Transverse colon (tissue), 4 donors: ENCODE results near the gene IL6R. TPM values are rescaled to one million over a fixed set of nuclear protein-coding genes. Genes with fewer than 3 reads are reported as not detected.
A peak's percentile ranks its signal among the peaks of the same experiment; 100 is the strongest.

ENCODE experiments used
- DNase-seq: peaks from one replicate; pipeline ENCODE4 v3.0.0-alpha.2; 2019
- H3K27ac ChIP-seq, 4 donors: fragments of 200-600 bp; sonication (generic); 2 replicates each; pipeline ENCODE4 v1.5.1; 2016 to 2018; ENCODE audit warnings: inconsistent platforms in 4 of 4
- H3K27me3 ChIP-seq: fragments of 200-600 bp; sonication (generic); 2 replicates; pipeline ENCODE4 v1.5.1; 2017; ENCODE audit warnings: inconsistent platforms
- H3K36me3 ChIP-seq, 4 donors: fragments of 200-600 bp; sonication (generic); 2 replicates each; pipeline ENCODE4 v1.5.1; 2017 to 2019; ENCODE audit warnings: inconsistent platforms in 4 of 4
- H3K4me1 ChIP-seq, 4 donors: fragments of 200-600 bp; sonication (generic); 2 replicates each; pipeline ENCODE4 v1.5.1; 2017 to 2020; ENCODE audit warnings: inconsistent platforms in 4 of 4
- H3K4me3 ChIP-seq, 4 donors: fragments of 200-600 bp; sonication (generic); 1 replicate in 1 of 4; 2 replicates in 3 of 4; pipeline versions ENCODE4 v1.5.1 to v1.6.1; 2017 to 2019; ENCODE audit warnings: inconsistent platforms in 4 of 4
- H3K9me3 ChIP-seq, 2 donors: fragments of 200-600 bp; sonication (generic); 2 replicates each; pipeline ENCODE4 v1.5.1; 2017 to 2019; ENCODE audit warnings: inconsistent platforms in 2 of 2
- CTCF ChIP-seq, 5 experiments: fragments of 200-600 bp in 3 of 5; fragments of 450-650 bp in 2 of 5; sonication (generic) in 3 of 5; IDR thresholded peaks; 1 replicate in 2 of 5; 2 replicates in 3 of 5; pipeline ENCODE4 v1.5.1; 2016 to 2017; ENCODE audit warnings: antibody characterized with exemption in 5 of 5, inconsistent platforms in 3 of 5, mild to moderate bottlenecking in 2 of 5, moderate library complexity in 1 of 5
- EP300 ChIP-seq: sonication (generic); formaldehyde crosslinking; IDR thresholded peaks from one replicate; pipeline ENCODE4 v1.6.1; 2017; ENCODE audit warnings: antibody characterized with exemption, low read depth
- POLR2A ChIP-seq: fragments of 450-650 bp; IDR thresholded peaks from one replicate; pipeline ENCODE4 v1.6.1; 2016; ENCODE audit warnings: antibody characterized with exemption, mild to moderate bottlenecking, moderate library complexity
- POLR2AphosphoS5 ChIP-seq, 3 donors: sonication (generic); formaldehyde crosslinking; IDR thresholded peaks; one replicate each; pipeline ENCODE4 v1.6.1; 2016; ENCODE audit warnings: antibody characterized with exemption in 3 of 3
- WGBS, 2 donors: methylation state at CpG; one replicate each; pipeline ENCODE4 v1.1.5; 2018; ENCODE audit warnings: low coverage in 1 of 2; 5-methylcytosine and 5-hydroxymethylcytosine counted together
- in situ Hi-C, 4 donors: fragments of 200-750 bp; cut with MboI; loops; one replicate each; pipeline versions ENCODE4 v1.15.0 to v1.15.1; 2017; ENCODE audit warnings: low sequenced_read_pairs in 3 of 4, low pct_ligation_motif_present in 1 of 4, low pct_unique_long_range_greater_than_20kb in 1 of 4
- intact Hi-C: fragments of 100-400 bp; cut with DNase I; formaldehyde crosslinking; loops from one replicate; pipeline ENCODE4 v1.15.1; 2023; ENCODE audit warnings: low total_unique reads
- total RNA-seq, 4 donors: library from RNA; depleted of rRNA; stranded (reverse); fragments of >200 nt; gene quantifications; one replicate each; pipeline ENCODE4 v1.1.0, GENCODE V29; 2016

Gene IL6R
- total RNA-seq, 4 donors from 2014 or later: 10.7 to 107 (median 77.3) TPM

GRCh38 chr1:154448331-154448811 is 43.2 kb downstream of the IL6R start:
- peaks cover 0 to 48% (median 14%) of the 10 kb centered on the region in 4 donors for H3K36me3 ChIP-seq
- 80 to 82% methylated on average over 1 to 7 of the region's 7 CpGs for WGBS, 2 donors
- no peaks in the 10 kb centered on the region for H3K9me3 ChIP-seq
- peaks cover 0 to 27% (median 8%) of the 10 kb centered on the region in 4 donors for H3K4me1 ChIP-seq
- H3K4me3 ChIP-seq: no peak overlapping the region
- in situ Hi-C loops: no loop called here
- TF ChIP-seq POLR2A (no peak), EP300 (no peak), CTCF (IDR thresholded peaks at IDR 0.05) (no peak), POLR2AphosphoS5 (IDR thresholded peaks at IDR 0.05) (no peak)
- intact Hi-C loops: no loop called here
- no peak for DNase-seq
- no peak overlapping the region for H3K27ac ChIP-seq
- no peaks in the 10 kb centered on the region for H3K27me3 ChIP-seq

GRCh38 chr1:154453161-154453560 is 48.0 kb downstream of the IL6R start:
- Histone ChIP-seq H3K27me3 (no peaks in the 10 kb centered on the region), H3K27ac (no peak overlapping the region), H3K9me3 (no peaks in the 10 kb centered on the region), H3K4me3 (no peak overlapping the region), H3K36me3 (peaks cover 0 to 55% (median 18%) of the 10 kb centered on the region in 4 donors), H3K4me1 (peaks cover 0 to 16% (median 5%) of the 10 kb centered on the region in 4 donors)
- 89 to 94% methylated on average over 3 to 5 of the region's 5 CpGs for WGBS, 2 donors
- in situ Hi-C loops (no loop called here), intact Hi-C loops (no loop called here)
- TF ChIP-seq EP300: no peak
- TF ChIP-seq POLR2A: no peak
- no peak for TF ChIP-seq CTCF (IDR thresholded peaks at IDR 0.05)
- no peak for TF ChIP-seq POLR2AphosphoS5 (IDR thresholded peaks at IDR 0.05)
- no peak for DNase-seq

- H3K27ac ChIP-seq: no peak overlapping the region
- in situ Hi-C loops: no loop called here
Measured at GRCh38 chr1:154453574-154454352, 48.6 kb downstream of the IL6R start.

More at GRCh38 chr1:154453574-154454352, 48.6 kb downstream of the IL6R start:
- Histone ChIP-seq H3K4me3 (no peak overlapping the region), H3K4me1 (peaks cover 0 to 16% (median 5%) of the 10 kb centered on the region in 4 donors), H3K36me3 (peaks cover 0 to 57% (median 16%) of the 10 kb centered on the region in 4 donors), H3K27me3 (no peaks in the 10 kb centered on the region), H3K9me3 (no peaks in the 10 kb centered on the region)
- 67% methylated on average over 5 of the region's 5 CpGs; no CpG with 5 or more reads in 1 of the 2 donors for WGBS, 2 donors
- TF ChIP-seq CTCF (IDR thresholded peaks at IDR 0.05): no peak
- peak in 1 of 3 donors; percentile 8 for TF ChIP-seq POLR2AphosphoS5 (IDR thresholded peaks at IDR 0.05)
- no peak for DNase-seq
- intact Hi-C loops: no loop called here
